SK-MEL-5 (cell line): ENCODE results near the gene LAMTOR4. TPM values are rescaled to one million over a fixed set of nuclear protein-coding genes. Genes with fewer than 3 reads are reported as not detected.

Experiments used
- DNase-seq: peaks from one replicate; pipeline ENCODE4 v3.0.0-alpha.2; 2016; ENCODE audit warnings: low read depth, low spot score
- in situ Hi-C: cut with HindIII; loops from 2 replicates; pipeline ENCODE4 v1.10.0; 2016; ENCODE audit warnings: low sequenced_read_pairs, high pct_unique_total_duplicates, low pct_unique_long_range_greater_than_20kb
- polyA plus RNA-seq, 2 experiments: library from polyadenylated mRNA; depleted of rRNA; stranded (reverse); fragments of >200 nt; gene quantifications; 2 replicates each; pipeline ENCODE4 v1.2.3, GENCODE V29; 2015
- total RNA-seq: library from RNA; depleted of rRNA; stranded (reverse); fragments of >200 nt; shearing (Covaris generic); gene quantifications from 2 replicates; pipeline ENCODE4 v1.2.3, GENCODE V29; 2014; rRNA removed

The LAMTOR4 gene
- total RNA-seq, result 165 and 169 TPM in 2 replicates
- 169 and 221 TPM in 2 replicates for polyA plus RNA-seq (2015; cell fraction: cytosol; rRNA removed)
- polyA plus RNA-seq (2015; cell fraction: nucleus; rRNA removed), result 151 and 219 TPM in 2 replicates

DNA sequence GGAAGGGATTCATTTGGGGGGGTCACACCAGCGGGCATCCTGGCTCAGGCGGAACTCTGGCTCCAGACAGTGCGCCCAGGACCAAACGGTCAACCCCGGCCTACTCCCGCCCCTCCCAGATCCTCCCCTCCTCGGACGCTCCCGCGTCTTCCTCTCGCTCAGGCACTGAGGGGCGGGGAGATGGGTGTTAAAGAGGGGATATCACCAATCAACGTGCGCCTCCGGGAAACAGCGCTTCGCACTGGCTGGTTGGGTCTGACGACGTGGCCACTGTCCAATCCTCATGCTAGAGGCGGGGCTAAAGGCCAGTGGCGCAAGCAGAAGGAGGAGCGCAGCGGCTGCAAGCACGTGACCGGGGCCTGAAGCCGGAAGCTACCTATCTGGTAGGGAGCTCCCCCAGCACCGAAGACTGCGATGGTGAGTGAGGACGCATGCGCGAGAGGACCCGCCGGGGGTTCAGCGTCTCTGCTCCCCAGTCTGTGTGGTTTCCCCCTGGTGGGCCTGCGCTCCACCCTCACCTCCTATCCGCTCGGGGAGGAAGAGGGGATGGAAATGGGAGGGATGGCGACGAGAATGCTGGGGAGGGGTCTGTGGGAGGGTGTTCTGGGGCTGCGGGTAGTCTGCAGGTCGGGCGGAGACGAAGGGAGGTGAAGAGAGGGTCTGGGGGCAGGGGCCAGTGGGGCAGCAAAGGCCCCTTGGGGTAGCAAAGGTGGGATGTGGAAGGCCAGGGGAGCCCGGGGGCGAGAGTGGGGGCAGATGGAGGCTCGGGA lies at the start of gene LAMTOR4:
Gene LAMTOR4 (plus strand): TSS at position 360 of the 770 bp plus-strand sequence. CDS start 55 bp downstream, at position 415.
- DNase-seq, result peak; percentile 100
- in situ Hi-C loops, result no loop called here

DNA sequence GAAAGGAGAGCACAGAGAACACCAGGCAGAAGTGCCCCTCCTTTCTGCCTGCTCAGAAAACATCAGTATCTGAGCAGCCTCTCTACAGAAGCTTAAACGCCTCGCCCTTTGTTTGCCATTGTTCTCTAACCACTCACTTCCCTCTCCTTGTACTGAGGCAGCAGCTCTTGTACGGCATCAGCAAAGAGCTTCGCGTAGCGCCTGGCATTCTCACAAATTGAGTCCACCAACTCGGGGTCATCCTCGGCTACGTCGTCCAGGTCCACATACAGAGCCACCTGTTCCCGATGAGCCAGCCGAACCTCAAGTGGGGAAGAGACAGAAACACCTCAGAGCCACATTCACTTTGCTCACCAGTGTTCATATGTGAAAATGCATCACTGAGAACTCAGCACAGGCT lies 49.3 kb upstream of the LAMTOR4 start:
- in situ Hi-C loops, result no loop called here
- DNase-seq, result no peak

DNA sequence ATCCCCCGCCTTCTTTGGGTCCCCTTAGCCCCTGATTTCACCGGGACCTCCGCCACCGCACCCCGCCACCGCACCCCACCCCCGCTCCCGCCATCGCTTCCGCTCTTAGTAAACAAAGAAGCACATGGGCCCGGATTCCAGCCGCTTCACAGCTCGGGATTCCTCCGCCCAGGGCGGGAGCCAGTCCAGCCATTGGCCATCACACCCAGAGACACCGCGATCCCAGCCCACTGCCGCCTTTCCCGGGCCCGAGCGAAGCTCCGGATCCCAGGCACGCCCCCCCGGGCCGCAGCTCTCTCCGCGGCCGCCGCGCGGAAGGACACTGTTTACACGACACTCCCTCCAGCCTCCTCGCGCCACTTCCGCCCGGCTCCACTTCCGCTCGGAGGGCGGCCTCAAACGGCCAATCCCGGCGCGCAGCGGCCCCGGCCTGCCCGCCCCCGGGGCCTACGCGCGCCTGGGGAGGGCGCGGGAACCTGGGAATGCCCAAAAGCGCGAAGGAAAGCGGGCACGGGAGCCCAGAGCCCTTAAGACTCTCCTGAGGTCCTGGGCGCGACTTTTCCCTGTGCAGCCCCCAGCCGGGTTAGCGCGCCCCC lies 48.2 kb upstream of the LAMTOR4 start:
- in situ Hi-C loops, result no loop called here
- peak; percentile 97 for DNase-seq

DNA sequence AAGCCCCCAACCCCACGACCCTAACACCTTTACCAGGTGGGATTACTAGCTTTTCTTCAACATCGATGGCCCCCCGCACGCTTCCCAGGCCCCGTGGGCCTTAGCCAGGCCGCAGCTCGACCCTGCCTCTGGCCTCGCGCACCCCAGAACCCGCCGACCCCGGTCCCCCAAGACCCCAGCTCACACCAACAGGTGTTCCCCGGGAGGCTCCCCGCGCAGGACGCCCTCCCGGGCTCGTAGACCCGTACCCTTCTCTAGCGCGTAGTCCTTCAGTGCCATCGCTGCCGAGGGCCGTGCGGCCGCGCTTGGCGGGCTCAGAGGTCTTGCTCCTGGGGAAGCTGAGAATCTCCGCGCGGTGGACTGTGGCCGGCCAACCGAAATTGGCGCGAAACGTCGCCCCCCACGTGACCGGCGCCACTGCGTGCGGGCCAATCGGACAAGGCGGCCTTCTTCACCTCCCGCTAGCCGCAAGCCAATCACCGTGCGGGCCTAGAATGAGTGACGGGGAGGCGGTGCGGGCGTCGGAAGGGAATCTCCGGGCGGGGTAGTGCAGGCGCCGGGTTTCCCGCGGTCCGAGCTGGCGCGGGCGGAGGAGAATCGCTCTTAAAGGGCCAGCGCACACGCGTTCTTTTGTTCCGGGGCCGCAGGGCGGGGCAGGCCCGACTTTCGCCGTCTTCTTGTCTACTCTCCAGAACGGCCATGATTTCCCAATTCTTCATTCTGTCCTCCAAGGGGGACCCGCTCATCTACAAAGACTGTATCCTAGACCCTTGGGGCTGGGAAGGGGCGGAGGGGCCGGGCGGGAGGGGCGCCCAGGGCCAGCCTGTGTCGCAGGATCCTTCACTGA lies 47.5 kb upstream of the LAMTOR4 start, which contains the start of the genes AP4M1 and MCM7:
Gene AP4M1 (plus strand): TSS at position 628 of the 847 bp plus-strand sequence. CDS start 72 bp downstream, at position 700.
Gene MCM7 (minus strand): TSS at position 382 of the 847 bp plus-strand sequence. CDS start 103 bp downstream, at position 279.
- in situ Hi-C loops, result no loop called here
- DNase-seq, result peak; percentile 100

- no peak for DNase-seq
- in situ Hi-C loops, result no loop called here
Observed at GRCh38 chr7:100102950-100103840, 45.5 kb upstream of the LAMTOR4 start.

- no peak for DNase-seq
- in situ Hi-C loops, result no loop called here
Observed at GRCh38 chr7:100105534-100105933, 43.2 kb upstream of the LAMTOR4 start.

DNA sequence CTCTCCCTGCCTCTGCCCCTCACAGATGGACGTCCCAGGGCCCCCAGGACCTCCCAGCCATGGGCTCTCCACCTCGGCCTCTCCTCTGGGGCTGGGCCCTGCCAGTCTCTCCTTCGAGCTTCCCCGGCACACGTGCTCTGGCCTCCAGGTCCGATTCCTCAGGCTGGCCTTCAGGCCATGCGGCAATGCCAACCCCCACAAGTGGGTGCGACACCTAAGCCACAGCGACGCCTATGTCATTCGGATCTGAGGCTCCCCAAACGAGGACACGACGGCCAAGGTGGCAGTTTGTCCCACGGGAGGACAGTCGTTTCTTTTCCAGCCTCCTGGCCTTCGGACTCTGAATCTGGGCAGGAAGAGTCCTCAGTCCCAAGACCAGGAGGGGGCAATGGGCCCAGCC lies 42.1 kb upstream of the LAMTOR4 start:
- in situ Hi-C loops, result no loop called here
- DNase-seq, result no peak

GRCh38 chr7:100107125-100107737 lies 41.5 kb upstream of the LAMTOR4 start:
- in situ Hi-C loops, result no loop called here
- DNase-seq, result no peak

DNA sequence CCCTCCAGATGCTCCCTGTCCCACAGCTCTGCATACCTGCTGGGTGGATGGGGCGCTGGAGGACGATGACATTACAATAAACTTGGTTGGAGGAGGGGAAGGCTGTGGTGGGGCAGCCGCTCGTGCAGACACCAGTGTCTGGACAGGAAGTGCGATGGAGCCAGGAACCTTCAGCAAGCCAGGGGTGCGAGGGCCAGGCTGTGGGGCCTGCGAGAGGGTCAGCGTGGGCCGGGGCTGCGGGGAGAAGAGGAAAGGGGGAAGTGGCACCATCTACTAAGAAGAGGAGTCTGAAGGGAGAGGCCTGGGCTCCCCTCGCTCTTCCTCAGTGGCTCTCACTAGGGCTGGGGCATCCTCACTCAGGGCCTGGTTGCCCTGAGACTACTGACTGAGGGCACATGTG lies 40.8 kb upstream of the LAMTOR4 start:
- no peak for DNase-seq
- in situ Hi-C loops, result no loop called here

DNA sequence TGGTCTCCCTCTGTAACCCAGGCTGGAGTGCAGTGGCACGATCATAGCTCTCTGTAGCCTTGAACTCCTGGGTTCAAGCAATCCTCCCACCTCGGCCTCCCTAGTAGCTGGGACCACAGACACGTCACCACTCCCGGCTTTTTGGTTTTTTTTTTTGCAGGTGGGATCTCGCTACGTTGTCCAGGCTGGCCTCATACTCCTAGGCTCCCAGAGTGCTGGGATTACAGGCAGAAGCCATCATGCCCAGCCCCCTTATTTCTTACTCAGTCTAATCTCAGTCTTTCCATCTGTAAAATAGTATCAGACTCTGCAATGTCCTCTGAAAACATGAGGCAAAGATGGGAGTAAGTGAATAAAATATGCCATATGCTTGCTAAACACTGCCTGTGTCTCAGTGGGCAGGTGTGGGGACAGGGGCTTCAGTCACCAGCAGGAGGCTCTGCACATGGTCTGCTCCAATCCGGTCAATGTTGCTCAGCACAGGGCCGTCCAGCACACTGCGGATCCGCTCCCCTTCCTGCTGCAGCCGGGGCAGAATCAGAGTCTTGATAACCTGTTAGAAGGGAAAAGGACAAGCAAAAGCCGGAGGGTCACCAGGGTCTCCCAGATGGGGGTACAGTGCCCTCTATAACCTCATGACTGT lies 39.1 kb upstream of the LAMTOR4 start:
- no peak for DNase-seq
- in situ Hi-C loops, result no loop called here

- in situ Hi-C loops, result no loop called here
- DNase-seq, result no peak
Observed at GRCh38 chr7:100111156-100111555, 37.6 kb upstream of the LAMTOR4 start.

- in situ Hi-C loops, result no loop called here
- DNase-seq, result no peak
Observed at GRCh38 chr7:100111914-100112313, 36.8 kb upstream of the LAMTOR4 start.

GRCh38 chr7:100115026-100115425 lies 33.7 kb upstream of the LAMTOR4 start:
- no peak for DNase-seq
- in situ Hi-C loops, result no loop called here

- in situ Hi-C loops, result no loop called here
Observed at GRCh38 chr7:100118388-100119071, 30.2 kb upstream of the LAMTOR4 start.

DNA sequence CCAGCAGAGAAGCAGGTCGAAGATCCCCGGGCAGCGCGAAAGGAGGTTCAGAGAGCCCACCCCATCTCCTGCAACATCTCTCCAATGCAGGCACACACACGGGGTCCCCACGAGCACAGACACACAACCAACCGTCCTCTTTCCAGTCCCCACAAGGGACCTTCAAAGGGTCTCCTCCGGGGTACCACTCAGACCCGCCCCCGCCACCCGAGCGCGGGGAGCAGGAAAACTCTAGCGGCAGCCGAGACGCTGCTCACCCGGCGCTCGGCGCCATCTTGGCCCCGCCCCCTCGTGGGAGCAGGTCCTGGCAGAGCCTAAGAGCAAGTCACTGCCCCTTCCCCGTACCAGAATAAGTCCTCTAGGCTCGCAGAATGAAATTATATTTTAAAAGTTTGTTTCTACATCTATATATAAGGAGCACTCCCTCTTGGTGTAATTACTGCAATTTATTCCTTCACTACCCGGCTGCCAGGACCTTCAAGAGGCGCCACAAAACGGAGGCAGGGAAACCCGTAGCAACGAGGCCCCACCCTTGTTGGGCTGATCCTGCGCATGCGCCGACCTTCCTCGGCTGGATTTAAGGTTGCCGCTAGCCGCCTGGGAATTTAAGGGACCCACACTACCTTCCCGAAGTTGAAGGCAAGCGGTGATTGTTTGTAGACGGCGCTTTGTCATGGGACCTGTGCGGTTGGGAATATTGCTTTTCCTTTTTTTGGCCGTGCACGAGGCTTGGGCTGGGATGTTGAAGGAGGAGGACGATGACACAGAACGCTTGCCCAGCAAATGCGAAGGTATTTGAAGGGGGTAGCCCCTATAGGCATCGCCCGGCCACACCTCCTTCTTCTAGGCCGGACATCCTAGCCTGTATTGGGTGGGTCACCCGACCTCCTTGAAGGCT lies 29.4 kb upstream of the LAMTOR4 start, which contains the start of the genes CNPY4 and TAF6:
Gene CNPY4 (plus strand): TSS at position 563 of the 898 bp plus-strand sequence. CDS start 111 bp downstream, at position 674.
Gene TAF6 (minus strand): TSS at position 287 of the 898 bp plus-strand sequence. CDS start 5,149 bp downstream, outside the sequence.
- DNase-seq, result peak; percentile 97
- in situ Hi-C loops, result no loop called here

More at GRCh38 chr7:100118388-100119071, 30.2 kb upstream of the LAMTOR4 start:
- DNase-seq, result peak; percentile 67
